PC-3 (cell line): ENCODE data around the gene KRT23. TPM values are rescaled to one million over a fixed set of nuclear protein-coding genes. Genes with fewer than 3 reads are reported as not detected.

Experiments used
- ATAC-seq: fragments of 200-7000 bp; cut with Tn5 transposase; 2 replicates; pipeline ENCODE4 v1.9.1; 2020; ENCODE audit warnings: mild to moderate bottlenecking, moderate library complexity
- BruUV-seq: library from RNA; stranded (reverse); fragments of 400-500 nt; replicated peaks from 2 replicates; lab custom pipeline; 2021; lab: Mats Ljungman, UMichigan
- CTCF ChIA-PET: fragments of 300-600 bp; sonication (Branson Sonifier 250); formaldehyde crosslinking; loops from one replicate; lab custom pipeline; 2022; ENCODE audit warnings: antibody characterized with exemption; lab: Charles Lee
- POLR2A ChIA-PET: fragments of 300-600 bp; sonication (Branson Sonifier 250); formaldehyde crosslinking; loops from one replicate; lab custom pipeline; 2022; ENCODE audit warnings: antibody characterized with exemption; ENCODE audit not compliant: unreplicated experiment; lab: Charles Lee
- DNase-seq: peaks from one replicate; pipeline ENCODE4 v3.0.0-alpha.2; 2015
- H2AFZ ChIP-seq: fragments of 300-600 bp; sonication (generic); 2 replicates; pipeline ENCODE4 v1.6.0; 2016; ENCODE audit warnings: antibody characterized with exemption, low read length
- H3F3A ChIP-seq: fragments of 300-600 bp; sonication (generic); one replicate; pipeline ENCODE4 v1.6.0; 2017; ENCODE audit warnings: antibody characterized with exemption, low read length, control low read depth, mild to moderate bottlenecking; ENCODE audit not compliant: unreplicated experiment
- H3K27ac ChIP-seq: fragments of 300-600 bp; sonication (generic); 2 replicates; pipeline ENCODE4 v1.5.1; 2016; ENCODE audit warnings: mild to moderate bottlenecking, low read length
- H3K27me3 ChIP-seq: fragments of 300-600 bp; sonication (generic); 2 replicates; pipeline ENCODE4 v1.6.1; 2016; ENCODE audit warnings: low read length, mixed read lengths
- H3K36me3 ChIP-seq: fragments of 300-600 bp; sonication (generic); 2 replicates; pipeline ENCODE4 v1.6.1; 2016; ENCODE audit warnings: low read depth, mixed run types, low read length, mixed read lengths
- H3K4me1 ChIP-seq: fragments of 300-600 bp; sonication (generic); 2 replicates; pipeline ENCODE4 v1.5.1; 2016; ENCODE audit warnings: low read length; ENCODE audit not compliant: insufficient read depth
- H3K4me2 ChIP-seq: fragments of 300-600 bp; sonication (generic); 2 replicates; pipeline ENCODE4 v1.6.0; 2016; ENCODE audit warnings: low read length
- H3K4me3 ChIP-seq: fragments of 300-600 bp; sonication (generic); 2 replicates; pipeline ENCODE4 v1.5.1; 2016; ENCODE audit warnings: mild to moderate bottlenecking, low read length, mixed read lengths
- H3K79me2 ChIP-seq: fragments of 300-600 bp; sonication (generic); 2 replicates; pipeline ENCODE4 v1.6.1; 2017; ENCODE audit warnings: low read length, mixed read lengths
- H3K9ac ChIP-seq: fragments of 300-600 bp; sonication (generic); 2 replicates; pipeline ENCODE4 v1.6.0; 2016; ENCODE audit warnings: mild to moderate bottlenecking, low read length
- H3K9me2 ChIP-seq: fragments of 300-600 bp; sonication (generic); replicated peaks from 2 replicates; pipeline ENCODE4 v1.6.1; 2016; ENCODE audit warnings: mixed run types, low read length, mixed read lengths
- H3K9me3 ChIP-seq: fragments of 300-600 bp; sonication (generic); 2 replicates; pipeline ENCODE4 v1.6.1; 2016; ENCODE audit warnings: low read length, mixed read lengths
- H4K20me1 ChIP-seq: fragments of 300-600 bp; sonication (generic); 2 replicates; pipeline ENCODE4 v1.6.1; 2016; ENCODE audit warnings: low read length, mixed read lengths
- EZH2 ChIP-seq: fragments of 300-600 bp; sonication (generic); IDR thresholded peaks from one replicate; pipeline ENCODE4 v1.6.1; 2017; ENCODE audit warnings: antibody characterized with exemption, mild to moderate bottlenecking, low read length; ENCODE audit not compliant: unreplicated experiment
- EZH2phosphoT487 ChIP-seq: fragments of 300-600 bp; sonication (generic); IDR thresholded peaks from 2 replicates; pipeline ENCODE4 v1.6.1; 2018; ENCODE audit warnings: mild to moderate bottlenecking, antibody characterized with exemption, low read length, borderline replicate concordance
- intact Hi-C: fragments of 100-400 bp; cut with micrococcal nuclease; formaldehyde crosslinking; loops from 2 replicates; pipeline ENCODE4 v1.9.0; 2023
- total RNA-seq: library from RNA; depleted of rRNA; stranded (reverse); fragments of >200 nt; gene quantifications from 2 replicates; pipeline ENCODE4 v1.2.3, GENCODE V29; 2014
- TF ChIP-seq, protein P1 (sequence below): fragments of 300-600 bp; sonication (generic); conservative IDR thresholded peaks from 2 replicates; pipeline ENCODE4 v1.5.1; 2017; ENCODE audit warnings: antibody characterized with exemption, low read depth, mild to moderate bottlenecking, low read length

KRT23 gene
- total RNA-seq, 1 experiment from 2014 or later: not detected

DNA sequence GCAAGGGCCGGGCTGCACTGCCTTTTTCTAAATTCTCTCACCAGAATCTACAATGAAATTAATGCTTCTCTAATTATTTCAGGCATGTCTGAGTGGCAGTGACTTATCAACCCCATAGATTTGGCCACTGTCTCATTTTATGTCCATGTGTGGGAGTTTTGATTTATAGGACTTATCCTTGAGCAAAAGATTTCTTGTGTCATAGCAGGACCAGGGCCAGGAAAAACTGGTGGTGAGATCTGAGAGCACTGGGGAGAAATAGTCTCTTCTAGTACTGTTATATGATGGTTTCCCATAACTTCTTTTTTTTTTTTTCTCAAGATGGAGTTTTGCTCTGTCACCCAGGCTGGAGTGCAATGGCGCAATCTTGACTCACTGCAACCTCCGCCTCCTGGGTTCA, 1.5 kb upstream of the KRT23 start:
- H3K36me3 ChIP-seq: no peaks in the 10 kb centered on the region
- no peaks in the 10 kb centered on the region for H3K27me3 ChIP-seq
- CTCF ChIA-PET: no interaction called here
- no peak overlapping the region for H3K9ac ChIP-seq
- H3K4me3 ChIP-seq: no peak overlapping the region
- H2AFZ ChIP-seq: no peak overlapping the region
- no TSS peak for BruUV-seq
- H3K4me2 ChIP-seq: no peak overlapping the region
- intact Hi-C loops: no loop called here
- H3K27ac ChIP-seq: no peak overlapping the region
- TF ChIP-seq, protein P1, sequence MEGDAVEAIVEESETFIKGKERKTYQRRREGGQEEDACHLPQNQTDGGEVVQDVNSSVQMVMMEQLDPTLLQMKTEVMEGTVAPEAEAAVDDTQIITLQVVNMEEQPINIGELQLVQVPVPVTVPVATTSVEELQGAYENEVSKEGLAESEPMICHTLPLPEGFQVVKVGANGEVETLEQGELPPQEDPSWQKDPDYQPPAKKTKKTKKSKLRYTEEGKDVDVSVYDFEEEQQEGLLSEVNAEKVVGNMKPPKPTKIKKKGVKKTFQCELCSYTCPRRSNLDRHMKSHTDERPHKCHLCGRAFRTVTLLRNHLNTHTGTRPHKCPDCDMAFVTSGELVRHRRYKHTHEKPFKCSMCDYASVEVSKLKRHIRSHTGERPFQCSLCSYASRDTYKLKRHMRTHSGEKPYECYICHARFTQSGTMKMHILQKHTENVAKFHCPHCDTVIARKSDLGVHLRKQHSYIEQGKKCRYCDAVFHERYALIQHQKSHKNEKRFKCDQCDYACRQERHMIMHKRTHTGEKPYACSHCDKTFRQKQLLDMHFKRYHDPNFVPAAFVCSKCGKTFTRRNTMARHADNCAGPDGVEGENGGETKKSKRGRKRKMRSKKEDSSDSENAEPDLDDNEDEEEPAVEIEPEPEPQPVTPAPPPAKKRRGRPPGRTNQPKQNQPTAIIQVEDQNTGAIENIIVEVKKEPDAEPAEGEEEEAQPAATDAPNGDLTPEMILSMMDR: no peak
- TF ChIP-seq EZH2phosphoT487: no peak
- no peak for TF ChIP-seq EZH2
- H3K9me3 ChIP-seq: no peaks in the 10 kb centered on the region
- H4K20me1 ChIP-seq: no peaks in the 10 kb centered on the region
- H3K79me2 ChIP-seq: no peaks in the 10 kb centered on the region
- H3K4me1 ChIP-seq: no peaks in the 10 kb centered on the region
- no peaks in the 10 kb centered on the region for H3K9me2 ChIP-seq
- DNase-seq (no peak), ATAC-seq (no peak)
- H3F3A ChIP-seq: no peaks in the 10 kb centered on the region
- POLR2A ChIA-PET: no interaction called here

DNA sequence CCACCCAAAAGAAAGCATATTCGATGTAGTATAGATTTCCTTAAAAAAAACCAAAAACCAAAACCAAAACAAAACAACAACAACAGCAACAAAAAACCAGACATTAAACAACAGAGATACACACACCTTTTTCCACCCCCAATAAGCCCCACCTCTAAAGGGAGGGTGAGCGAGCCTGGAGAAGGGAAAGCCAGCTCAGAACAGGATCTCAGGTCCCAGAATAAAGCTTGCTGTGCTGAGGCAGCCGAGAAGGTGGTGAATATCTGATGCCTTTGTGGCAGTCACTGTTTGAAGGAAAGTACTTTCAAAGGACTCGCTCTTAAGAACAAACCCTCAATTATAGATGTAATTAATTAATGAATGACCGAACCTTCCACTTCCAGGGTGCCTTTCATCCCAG, 470 bp downstream of the KRT23 start:
- intact Hi-C loops: no loop called here
- Histone ChIP-seq H2AFZ (no peak overlapping the region), H4K20me1 (no peaks in the 10 kb centered on the region), H3K36me3 (no peaks in the 10 kb centered on the region), H3K27me3 (no peaks in the 10 kb centered on the region), H3K27ac (no peak overlapping the region), H3K9ac (no peak overlapping the region), H3K4me1 (no peaks in the 10 kb centered on the region), H3F3A (no peaks in the 10 kb centered on the region), H3K9me2 (no peaks in the 10 kb centered on the region), H3K9me3 (no peaks in the 10 kb centered on the region), H3K4me2 (no peak overlapping the region), H3K79me2 (no peaks in the 10 kb centered on the region), H3K4me3 (no peak overlapping the region)
- POLR2A ChIA-PET: no interaction called here
- BruUV-seq: no TSS peak
- no peak for TF ChIP-seq EZH2phosphoT487
- TF ChIP-seq EZH2: no peak
- ATAC-seq: no peak
- DNase-seq: no peak
- CTCF ChIA-PET: no interaction called here

DNA sequence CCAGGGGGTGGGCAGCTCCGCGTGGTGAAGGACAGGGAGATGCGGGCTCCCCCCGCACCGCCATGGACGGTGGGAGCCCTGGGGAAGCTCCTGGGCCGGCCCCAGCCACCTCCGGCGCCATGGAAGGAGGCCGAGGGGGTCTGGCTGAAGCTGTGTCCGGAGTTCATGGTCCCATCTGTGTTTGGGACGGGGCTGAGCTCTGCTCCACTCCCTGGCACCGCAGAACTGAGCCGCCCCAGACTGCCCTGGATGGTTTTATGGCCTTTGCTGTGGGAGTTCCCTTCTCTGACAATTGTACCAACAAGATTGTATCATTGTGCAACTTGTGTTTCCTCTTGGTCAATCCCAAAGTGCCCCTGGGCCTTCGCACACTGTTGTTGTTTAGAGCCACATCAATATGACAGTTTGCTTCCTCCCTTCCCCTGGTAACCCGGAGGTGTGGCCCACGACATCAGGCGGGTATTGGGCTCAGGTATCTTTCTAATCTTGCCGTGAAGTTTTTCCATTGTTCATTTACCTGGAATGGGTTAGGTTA, 942 bp downstream of the KRT23 start:
- Histone ChIP-seq H3K27me3 (no peaks in the 10 kb centered on the region), H4K20me1 (no peaks in the 10 kb centered on the region), H3K9me3 (no peaks in the 10 kb centered on the region), H3K9ac (no peak overlapping the region), H3K4me2 (no peak overlapping the region), H3K4me3 (no peak overlapping the region), H3K36me3 (no peaks in the 10 kb centered on the region), H3K27ac (no peak overlapping the region), H2AFZ (no peak overlapping the region), H3K9me2 (no peaks in the 10 kb centered on the region), H3F3A (no peaks in the 10 kb centered on the region), H3K79me2 (no peaks in the 10 kb centered on the region), H3K4me1 (no peaks in the 10 kb centered on the region)
- POLR2A ChIA-PET: no interaction called here
- no TSS peak for BruUV-seq
- intact Hi-C loops: no loop called here
- CTCF ChIA-PET: no interaction called here
- DNase-seq: no peak
- no peak for TF ChIP-seq EZH2
- TF ChIP-seq, protein P1: no peak
- no peak for TF ChIP-seq EZH2phosphoT487
- no peak for ATAC-seq
